Measurements from ENCODE around the gene RNF114. TPM values are rescaled to one million over a fixed set of nuclear protein-coding genes. Genes with fewer than 3 reads are reported as not detected.
"Not testable (repeated sequence)": the region's sequence is repeated elsewhere in the genome, so short reads cannot be mapped to it uniquely, and the experiment has no call there.

The RNF114 gene
- total RNA-seq, 1 donor from 2014 or later, result 33.2 TPM

- no peak for DNase-seq (ENCODE audit: low read depth, low spot score)
Observed at GRCh38 chr20:49964964-49965780, 29.0 kb downstream of the RNF114 start.

- DNase-seq (ENCODE audit: low read depth, low spot score), result no peak
Observed at GRCh38 chr20:49965781-49966305, 29.6 kb downstream of the RNF114 start.

DNA sequence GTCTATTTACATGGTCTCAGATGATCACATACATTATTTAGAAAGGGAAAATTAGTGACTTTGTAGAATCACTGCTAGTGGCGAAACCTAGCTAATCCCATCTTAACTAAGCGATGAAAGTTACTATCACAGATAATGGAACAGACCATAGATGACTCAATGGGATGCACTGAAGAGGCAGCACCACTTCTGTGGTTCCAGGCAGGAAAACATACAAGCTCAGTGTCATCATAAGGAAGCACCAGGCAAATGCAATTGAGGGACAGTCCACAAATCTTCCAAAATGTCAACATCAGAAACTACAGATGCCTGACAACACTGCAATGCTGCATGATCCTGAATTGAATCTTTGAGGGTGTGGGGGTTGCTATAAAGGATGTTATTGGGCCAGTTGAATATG is 30.7 kb downstream of the RNF114 start:
- no peak for DNase-seq (ENCODE audit: low read depth, low spot score)

DNA sequence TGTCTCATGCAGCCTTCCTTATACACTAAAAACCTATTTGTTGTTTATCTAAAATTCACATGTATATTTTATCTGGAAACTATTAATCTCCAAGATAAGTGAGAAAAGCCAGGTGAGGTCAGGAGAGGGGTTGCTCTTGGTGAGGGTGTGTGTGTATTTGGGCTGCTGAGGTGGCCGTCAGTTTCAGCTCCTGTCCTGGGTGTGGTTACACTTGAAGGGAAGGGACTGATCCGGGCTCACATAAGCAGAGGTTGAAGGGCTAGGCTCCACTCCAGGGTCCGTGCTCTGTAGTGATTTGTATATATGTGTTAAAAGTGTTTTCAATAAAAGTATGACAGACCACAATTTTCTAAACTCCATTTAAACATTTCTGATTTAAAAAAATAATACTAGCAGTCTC is 33.0 kb downstream of the RNF114 start:
- DNase-seq (ENCODE audit: low read depth, low spot score), result no peak

DNA sequence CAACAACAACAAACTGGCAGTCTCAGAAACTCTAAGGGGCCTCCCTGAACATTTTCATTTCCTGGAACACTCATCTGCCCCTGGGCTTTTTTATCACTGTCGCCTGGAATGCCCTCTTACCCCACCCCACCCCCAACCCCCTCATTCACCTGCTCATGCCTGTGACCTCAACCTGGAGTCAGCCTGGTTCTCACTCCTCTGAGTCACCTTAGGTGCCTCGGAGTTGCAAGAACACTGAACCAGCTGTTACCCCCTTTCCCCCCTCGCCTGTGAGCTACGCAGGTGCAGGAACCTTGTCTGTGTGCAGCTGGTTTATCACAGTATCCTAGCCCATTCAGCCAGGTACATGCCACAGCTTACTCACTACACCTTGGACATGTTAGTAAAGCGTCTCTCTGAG is 33.7 kb downstream of the RNF114 start:
- DNase-seq (ENCODE audit: low read depth, low spot score), result no peak

GRCh38 chr20:49970498-49970897 is 34.3 kb downstream of the RNF114 start:
- DNase-seq (ENCODE audit: low read depth, low spot score), result no peak

DNA sequence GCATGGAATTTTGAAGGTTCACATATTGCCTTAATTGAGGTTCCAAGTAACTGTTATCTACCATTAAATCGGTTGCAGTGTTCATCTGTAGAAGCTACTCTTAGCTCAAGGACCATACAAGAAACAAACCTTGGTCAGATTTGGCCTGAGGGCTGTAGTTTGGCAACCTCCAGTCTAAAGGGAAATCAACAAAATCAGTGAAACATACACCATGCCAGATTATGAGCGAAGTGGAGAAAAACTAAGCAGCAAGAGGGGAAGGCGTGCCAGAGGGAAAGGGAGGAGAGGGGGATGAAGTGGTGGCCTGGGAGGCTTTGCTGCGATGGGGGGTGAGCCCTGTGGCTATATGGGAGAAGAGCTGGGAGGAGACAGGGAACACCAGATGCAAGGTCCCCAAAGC is 37.8 kb downstream of the RNF114 start:
- no peak for DNase-seq (ENCODE audit: low read depth, low spot score)

GRCh38 chr20:49976542-49976941 is 40.3 kb downstream of the RNF114 start:
- no peak for DNase-seq (ENCODE audit: low read depth, low spot score)

GRCh38 chr20:49977740-49978139 is 41.5 kb downstream of the RNF114 start:
- not testable (repeated sequence) for DNase-seq (ENCODE audit: low read depth, low spot score)

DNA sequence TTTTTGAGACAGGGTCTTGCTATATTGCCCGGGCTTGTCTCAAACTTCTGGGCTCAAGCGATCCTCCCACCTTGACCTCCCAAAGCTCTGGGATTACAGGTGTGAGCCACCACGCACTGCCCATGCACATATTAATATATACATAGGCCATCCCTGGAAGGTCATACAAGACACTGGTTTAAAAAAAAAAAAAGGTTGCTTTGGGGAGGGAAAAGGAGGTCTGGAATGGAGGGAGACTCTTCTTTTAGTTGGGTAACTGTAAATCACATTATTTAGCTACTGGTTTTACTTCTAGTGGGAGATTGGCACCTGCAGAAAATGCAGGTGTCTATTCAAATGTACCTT is 42.5 kb downstream of the RNF114 start:
- no peak for DNase-seq (ENCODE audit: low read depth, low spot score)

DNA sequence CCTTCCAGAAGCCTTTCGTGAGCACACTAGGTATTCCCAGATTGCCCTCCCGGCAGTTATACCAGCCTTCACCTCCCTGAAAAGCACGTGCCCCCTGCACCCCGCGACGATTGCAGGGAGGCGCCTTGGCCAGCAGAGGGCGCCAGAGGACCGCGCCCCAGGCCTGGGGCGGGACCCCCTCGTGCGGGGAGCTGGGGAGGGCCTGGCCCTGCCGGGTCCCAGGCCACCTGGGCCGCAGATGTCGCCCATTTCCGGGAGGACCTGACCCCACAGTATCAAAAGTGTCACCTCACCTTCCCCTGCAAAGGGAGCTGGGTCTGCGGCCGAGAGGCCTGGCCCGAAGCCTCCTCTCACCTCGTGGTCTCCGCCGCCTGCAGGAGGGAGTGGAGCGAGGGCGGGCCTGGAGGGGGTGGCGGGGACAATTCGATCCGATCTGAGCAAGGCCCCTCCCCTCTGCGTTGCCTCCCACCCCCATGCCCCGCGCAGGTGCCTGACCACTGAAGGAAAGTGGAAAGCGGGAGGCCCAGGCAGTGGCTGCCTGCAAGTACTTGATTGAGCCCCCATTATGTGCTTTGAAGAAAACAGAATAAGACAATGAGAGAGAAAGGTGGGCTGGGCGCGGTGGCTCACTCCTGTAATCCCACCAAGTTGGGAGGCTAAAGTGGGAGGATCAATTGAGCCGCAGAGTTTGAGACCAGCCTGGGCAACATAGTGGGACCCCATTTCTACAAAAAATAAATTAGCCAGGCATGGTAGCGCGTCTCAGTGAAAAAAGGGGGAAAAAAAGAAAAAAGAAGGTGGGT is 43.0 kb downstream of the RNF114 start:
- no peak for DNase-seq (ENCODE audit: low read depth, low spot score)

DNA sequence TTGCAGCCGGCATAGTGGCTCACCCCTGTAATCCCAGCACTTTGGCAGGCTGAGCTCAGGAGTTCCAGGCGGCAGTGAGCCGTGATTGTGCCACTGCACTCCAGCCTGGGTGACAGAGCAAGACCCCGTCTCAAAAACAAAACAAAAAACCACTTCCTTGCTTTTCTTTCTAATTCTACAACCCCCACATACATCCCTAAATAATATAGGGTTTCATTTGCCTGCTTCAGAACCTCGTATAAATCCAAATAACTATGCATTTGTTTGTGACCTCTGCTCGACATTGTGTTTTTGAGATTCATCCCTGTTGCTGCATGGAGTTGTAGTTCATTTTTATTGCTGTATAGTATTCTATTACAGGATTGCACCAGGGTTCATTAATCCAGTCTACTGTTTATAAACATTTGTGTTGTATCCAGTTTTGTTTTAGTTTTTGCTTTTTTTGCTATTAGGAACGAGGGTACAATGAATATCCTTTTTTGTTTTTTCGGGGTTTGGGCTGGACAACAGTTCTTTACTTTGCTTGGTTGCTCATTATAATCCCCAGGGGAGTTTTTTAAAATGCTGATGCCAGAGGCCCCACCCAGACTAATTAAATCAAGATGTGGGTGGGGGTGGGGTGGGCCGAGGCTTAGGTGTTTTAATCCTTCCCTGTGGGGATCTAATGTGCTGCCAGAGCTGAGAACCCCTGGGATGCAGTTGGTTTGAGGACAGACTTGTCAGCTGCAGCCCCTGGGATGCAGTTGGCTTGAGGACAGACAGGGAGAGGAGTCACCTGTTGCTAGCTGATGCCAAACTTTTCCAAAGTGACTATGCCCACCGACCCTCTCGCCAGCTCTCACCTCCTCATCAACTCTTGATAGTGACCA is 44.2 kb downstream of the RNF114 start:
- DNase-seq (ENCODE audit: low read depth, low spot score), result no peak

DNA sequence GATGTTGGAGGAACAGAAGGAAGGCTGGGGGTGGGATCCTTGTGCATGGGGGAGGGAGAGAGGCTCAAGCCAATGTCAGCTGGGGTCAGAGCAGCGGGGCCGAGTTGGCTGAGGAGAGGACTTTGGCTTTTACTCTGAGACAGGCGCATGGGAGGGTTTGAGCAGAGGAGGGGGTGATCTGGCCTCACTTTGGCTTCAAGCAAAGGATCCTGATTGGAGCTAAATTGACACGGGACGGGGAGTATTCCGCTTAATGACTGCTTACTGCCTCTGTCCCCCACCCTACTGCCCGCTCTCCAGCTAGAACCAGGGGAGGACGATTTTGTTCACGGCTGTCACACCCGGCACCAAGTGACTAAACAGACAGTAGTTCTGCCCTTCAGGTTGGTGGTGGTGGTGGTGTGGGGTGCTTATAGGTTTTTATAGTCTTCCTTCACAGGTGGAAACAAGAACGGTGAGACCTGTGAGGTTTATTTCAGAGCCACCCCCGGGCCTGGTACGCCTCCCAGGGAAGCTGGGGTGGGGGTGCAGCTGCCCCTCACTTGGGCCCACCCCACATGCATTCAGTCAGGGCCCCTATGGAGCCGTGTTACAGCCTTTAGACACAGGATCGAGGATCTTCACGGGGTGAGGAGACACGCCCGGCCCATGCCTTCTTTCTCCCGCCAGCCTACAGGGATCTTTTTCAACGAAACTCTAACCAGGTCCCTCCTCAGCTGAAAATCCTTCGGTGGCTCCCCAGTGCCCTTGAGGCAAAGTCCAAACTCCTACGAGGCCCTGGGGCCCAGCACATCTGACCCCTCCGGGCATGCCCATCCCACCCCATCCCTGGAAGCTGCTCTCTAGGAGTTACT is 45.2 kb downstream of the RNF114 start:
- no peak for DNase-seq (ENCODE audit: low read depth, low spot score)

- no peak for DNase-seq (ENCODE audit: low read depth, low spot score)
Observed at GRCh38 chr20:49982072-49982345, 45.8 kb downstream of the RNF114 start.

DNA sequence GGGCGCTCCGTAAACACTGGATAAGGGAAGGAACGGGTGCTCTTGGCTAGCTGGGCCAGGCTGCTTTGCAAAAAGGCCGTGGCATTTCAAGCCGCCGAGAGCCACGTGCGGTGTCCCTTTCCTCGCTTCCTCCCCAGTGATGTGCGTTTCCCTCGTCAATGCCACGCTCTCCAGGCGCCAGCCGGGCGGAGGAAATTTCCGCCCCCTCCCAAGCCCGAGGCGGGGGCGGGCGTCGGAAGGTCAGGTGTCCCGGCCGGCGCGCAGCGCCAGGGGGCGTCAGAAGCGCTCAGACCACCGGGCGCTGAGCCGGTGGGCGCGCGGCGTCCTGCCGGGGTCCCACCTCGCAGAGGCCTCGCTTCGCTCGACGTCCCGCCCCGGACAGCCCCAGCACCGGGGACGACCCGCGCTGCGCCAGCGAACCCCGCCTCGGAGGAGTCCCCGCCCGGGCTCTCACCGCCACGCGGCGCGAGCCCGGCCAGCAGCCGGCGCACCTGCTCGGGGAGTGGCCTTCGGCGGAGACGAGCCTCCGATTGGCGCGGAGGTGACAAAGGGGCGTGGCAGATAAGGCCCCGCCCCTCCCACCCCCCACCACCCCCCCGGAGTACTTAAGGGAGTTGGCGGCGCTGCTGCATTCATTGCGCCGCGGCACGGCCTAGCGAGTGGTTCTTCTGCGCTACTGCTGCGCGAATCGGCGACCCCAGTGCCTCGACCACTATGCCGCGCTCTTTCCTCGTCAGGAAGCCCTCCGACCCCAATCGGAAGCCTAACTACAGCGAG is 46.3 kb downstream of the RNF114 start, which contains the start of gene SNAI1:
TSS of gene SNAI1 (plus strand) at position 635 of the 777 bp plus-strand sequence. CDS start at position 715, 80 bp downstream.
- DNase-seq (ENCODE audit: low read depth, low spot score), result peak; percentile 52

GRCh38 chr20:49983123-49983847 is 47.1 kb downstream of the RNF114 start:
- DNase-seq (ENCODE audit: low read depth, low spot score), result no peak

- no peak for DNase-seq (ENCODE audit: low read depth, low spot score)
Observed at GRCh38 chr20:49983848-49984408, 47.7 kb downstream of the RNF114 start.

DNA sequence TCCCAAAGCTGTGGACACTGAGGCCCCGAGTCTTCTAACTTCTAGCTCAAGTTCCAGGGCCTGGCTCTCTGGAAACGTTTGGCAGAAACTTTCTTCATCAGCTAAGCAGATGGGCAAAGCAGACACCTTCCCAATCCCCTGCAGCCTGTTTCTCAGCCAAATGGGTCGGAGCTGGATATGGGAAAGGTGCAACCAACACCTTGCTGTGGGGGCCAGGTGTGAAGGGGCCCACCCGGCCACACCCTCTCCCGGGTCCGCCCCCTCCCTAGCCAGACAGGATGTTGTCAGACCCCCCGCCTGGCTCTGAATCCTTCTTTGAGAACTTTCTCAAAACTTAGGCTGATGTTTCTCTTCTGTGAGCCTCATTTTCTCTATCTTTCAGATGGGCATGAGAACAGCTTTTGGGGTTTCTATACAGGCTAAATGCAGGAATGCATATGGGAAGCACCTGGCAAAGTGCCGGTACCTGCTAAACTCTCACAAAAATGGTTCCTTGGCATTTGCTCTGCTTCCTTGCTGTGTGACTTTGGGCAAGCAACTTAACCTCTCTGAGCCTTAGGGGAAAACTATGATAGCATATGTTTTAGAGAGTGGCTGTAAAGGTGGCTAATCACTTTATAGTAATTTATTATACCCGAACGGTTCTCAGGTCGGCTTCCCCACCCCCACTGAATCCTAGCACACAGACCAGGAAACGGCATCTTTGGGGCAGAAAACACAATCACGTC is 48.4 kb downstream of the RNF114 start:
- DNase-seq (ENCODE audit: low read depth, low spot score), result no peak
